GM12892 (cell line): ENCODE measurements around the gene NECTIN1.

ENCODE experiments used
- DNase-seq: peaks from one replicate; pipeline ENCODE4 v3.0.0; 2011; ENCODE audit not compliant: insufficient read length
- FAIRE-seq: peaks from 2 replicates; lab custom pipeline; 2011; peaks lifted over from hg19 to GRCh38; lab: Jason Lieb, UNC
- POLR2A ChIP-seq: IDR thresholded peaks from 2 replicates; pipeline ENCODE4 v1.6.1; 2011; ENCODE audit warnings: low read depth, low read length, control low read depth
- POLR2AphosphoS5 ChIP-seq: IDR thresholded peaks from 2 replicates; pipeline ENCODE4 v1.6.1; 2011; ENCODE audit warnings: low read depth, low read length, control low read depth
- TAF1 ChIP-seq: IDR thresholded peaks from 2 replicates; pipeline ENCODE4 v1.6.1; 2011; ENCODE audit warnings: low read depth, mild to moderate bottlenecking, control low read depth, low read length, borderline replicate concordance

Gene NECTIN1

DNA sequence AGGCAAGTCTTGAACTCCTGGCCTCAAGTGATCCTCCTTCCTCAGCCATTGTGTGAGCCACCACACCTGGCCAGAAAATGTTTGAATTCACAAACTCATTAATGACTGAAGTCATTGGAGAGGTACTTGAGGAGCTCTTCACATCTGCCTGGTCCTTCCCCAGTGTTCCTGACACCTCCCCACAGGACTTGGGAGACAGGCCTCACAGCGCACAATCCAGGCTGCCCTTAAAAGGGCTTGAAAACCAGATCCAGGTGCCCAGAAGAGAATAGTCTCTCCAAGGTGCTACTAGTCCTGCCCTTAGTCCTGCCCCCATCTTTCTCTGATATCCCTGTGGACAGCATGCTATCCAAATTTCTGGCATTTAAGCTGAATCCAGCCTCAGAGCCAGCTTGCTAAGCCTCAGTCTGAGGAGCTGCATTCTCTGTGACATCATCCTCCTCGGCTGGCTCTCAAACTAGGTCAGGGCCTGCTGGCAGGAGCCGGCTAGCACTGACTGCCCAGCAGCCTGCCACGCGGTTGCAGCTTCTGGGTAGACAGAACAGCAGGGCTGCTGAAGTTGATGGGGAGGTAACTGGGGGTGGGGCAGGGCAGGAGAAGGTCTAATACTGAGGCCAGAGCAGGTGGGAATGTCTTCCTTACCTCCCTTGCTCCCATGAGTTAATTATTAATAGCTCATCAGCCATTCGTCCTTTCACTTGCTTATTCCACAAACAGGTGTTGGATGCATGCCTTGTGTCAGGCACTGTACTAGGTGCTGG is 35.3 kb upstream of the NECTIN1 start:
- FAIRE-seq (no peak), DNase-seq (no peak)
- TF ChIP-seq TAF1 (no peak), POLR2A (no peak), POLR2AphosphoS5 (no peak)

DNA sequence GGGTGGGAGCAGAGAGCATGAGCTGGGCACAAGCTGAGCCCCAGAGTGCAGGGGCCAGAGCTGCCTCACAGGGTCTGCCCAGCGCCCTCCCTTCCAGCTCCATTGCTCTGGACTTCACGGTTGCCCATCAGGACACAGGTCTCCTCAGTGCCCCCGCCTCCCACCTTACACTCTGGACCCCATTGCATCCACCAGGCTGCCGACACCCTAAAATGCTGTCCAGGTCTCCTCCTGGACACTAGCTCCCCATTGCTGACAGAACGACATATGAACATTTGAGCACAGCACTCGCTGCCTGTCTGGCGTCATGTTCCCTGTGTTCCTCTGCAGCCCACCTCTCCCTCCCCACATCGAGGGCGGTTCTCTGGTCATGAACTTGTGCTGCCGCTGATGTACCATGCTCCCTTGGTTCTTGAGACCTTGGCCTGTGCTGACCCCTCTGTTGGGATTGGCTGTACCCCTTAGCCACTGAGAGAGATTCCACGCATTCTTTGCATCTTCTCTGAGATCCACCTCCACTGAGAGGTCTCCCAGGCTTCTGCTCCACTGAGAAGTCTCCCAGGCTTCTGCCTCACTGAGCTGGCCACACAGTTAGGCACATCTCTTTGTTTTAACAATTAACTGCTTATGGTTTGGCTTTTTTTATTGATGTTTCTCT is 34.2 kb upstream of the NECTIN1 start:
- DNase-seq (no peak), FAIRE-seq (no peak)
- TF ChIP-seq POLR2A (no peak), POLR2AphosphoS5 (no peak), TAF1 (no peak)

DNA sequence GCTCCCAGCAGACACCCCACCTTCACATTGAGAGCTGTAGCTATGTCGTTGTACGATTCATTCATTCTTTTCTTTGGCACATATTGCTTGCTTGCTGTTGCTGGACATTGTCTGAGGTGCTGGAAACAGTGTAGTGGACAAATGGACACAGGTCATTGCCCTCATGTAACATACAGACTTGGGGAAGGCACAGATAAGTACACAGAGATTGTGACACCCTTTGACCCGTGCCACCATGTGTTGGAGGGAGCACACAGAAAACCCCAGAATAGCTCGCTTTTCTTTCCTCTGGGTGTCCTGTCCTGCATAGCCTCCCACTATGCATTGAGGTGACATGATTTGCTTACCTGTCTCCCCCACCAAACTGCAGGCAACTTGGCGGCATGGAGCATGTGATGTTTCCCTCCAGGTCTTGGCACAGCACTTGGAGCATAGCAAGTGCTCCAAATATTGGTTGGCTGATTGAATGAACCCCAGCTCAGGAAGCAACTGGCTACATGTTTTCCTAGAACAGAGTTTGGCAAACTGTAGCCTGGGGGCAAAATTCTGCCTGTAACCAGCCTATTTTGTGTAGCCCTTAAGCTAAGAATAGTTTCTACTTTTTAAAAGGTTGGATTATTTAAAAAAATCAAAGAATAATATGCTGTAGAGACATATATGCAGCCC is 30.9 kb upstream of the NECTIN1 start:
- TF ChIP-seq POLR2A, result no peak
- TF ChIP-seq TAF1, result no peak
- no peak for TF ChIP-seq POLR2AphosphoS5
- DNase-seq (no peak), FAIRE-seq (no peak)

DNA sequence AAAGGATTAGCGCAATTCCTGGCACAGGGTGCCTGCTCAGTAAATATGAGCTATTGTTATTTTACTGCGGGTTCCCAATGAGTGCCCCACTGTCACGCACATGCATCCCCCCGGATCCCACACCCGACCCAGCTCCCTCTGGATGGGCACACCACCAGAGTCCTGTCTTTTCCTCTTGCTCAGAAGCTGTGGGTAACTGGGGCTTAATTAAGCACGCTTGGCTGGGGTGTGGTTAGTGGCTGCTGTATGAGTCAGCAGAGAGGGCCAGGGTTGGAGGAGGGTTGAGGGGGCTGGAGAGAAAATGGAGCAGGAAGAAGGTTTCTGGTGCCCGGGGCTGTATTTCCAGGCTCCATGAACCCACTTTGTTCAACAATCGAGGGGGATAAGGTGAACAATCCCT is 30.3 kb upstream of the NECTIN1 start:
- peak; percentile 58 for FAIRE-seq
- DNase-seq, result no peak
- TF ChIP-seq POLR2AphosphoS5, result no peak
- TF ChIP-seq POLR2A, result no peak
- TF ChIP-seq TAF1, result no peak

DNA sequence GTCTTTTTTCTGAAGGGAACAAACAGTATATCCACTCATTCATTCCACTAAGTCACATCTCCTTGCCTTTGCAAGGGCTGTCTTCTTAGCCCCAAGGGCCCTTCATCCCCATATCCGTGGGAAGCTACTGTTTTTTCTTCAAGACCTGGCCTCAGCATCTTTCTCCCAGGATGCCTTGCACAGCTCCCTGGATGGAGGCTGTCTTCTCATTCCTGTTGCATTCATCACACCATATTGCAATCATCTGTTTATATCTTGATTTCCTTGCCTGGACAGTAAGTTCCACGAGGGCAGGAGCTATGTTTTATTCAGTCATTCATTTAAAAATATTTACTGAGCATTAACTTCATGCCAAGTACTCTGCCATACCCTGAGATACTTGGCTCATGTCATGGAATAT is 29.3 kb upstream of the NECTIN1 start:
- TF ChIP-seq POLR2A, result no peak
- no peak for TF ChIP-seq POLR2AphosphoS5
- TF ChIP-seq TAF1, result no peak
- peak; percentile 24 for FAIRE-seq
- DNase-seq, result no peak

DNA sequence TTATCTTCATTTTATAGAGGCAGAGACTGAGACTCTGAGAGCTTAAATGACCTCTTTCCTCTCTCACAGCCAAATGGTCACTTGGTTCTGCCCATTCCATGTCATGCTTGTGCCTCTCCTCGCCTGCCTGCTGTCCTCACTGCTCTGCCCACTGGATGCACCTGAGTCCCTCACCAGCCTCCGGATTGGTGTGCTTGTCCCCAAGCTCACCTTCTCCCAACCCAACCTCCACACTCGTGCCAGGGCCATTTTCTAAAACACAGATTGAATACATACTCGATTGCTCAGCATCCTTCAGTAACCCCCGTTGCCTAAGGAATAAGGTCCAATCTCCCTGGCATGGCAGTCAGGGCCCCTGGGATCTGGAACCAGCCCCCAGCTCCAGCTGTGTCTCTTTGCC is 28.4 kb upstream of the NECTIN1 start:
- FAIRE-seq (peak; percentile 14), DNase-seq (no peak)
- TF ChIP-seq POLR2A, result no peak
- no peak for TF ChIP-seq TAF1
- TF ChIP-seq POLR2AphosphoS5, result no peak

DNA sequence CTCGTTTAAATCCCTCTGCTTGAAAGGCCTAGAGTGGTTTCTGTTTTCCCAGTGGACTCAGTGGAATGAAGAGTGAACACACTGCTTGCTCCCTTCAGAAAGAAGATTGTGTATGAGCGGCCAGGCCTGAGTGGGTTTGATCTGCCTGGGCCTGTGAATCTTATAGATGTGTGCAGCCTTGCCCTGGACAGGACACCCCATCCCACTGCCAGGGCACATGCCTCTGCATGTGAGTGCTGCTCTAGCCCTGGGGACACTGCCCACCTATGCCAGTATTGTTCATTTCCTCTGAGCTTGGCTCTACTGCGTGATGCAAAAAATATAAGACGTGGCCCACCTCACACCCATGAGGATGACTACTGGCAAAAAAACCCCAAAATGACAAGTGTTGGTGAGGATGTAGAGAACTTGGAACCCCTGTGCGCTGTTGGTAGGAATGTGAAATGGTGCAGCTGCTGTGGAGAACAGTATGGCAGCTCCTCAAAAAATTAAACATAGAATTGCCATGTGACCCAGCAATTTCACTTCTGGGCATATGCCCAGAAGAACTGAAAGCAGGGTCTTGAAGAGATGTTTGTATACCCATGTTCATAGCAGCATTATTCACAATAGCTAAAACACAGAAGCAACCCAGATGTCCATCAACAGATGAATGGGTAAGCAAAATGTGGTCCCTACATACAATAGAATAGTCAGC is 27.3 kb upstream of the NECTIN1 start:
- FAIRE-seq, result peak; percentile 57
- no peak for DNase-seq

DNA sequence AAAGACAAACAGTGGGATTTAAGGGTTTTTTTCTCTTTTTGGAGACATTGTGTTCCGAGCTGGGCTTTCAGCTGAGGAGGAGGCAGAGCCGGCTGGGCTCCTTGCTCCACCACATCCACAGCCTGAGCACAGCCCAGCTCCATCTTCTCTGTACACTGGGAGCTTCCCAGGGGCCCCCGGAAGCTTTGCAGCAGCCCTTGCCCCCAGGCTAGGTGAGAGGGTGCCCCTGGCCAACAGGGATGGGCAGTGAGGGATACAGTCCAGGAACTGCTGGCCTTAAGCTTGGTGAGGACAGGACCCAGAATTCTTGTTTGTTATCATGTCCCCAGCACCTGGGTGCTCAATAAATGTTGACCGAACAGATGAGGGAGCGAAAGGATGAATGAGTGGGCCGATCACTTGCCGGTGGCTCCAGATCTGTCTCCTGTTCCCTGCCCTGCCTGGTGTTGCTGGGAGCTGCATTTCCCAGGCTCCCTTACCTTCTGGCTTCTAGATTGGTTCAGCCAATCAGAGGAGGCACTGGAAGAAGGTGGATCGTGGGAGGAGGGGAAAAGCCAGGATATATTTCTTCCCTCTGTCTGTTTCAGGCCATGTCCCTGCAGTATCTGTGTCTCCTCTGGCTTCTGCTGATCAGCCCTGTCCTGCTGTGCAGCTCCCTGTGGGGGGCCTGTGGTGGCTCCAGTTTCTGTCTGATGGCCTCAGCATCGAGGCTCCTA is 26.5 kb upstream of the NECTIN1 start:
- FAIRE-seq (no peak), DNase-seq (no peak)
- no peak for TF ChIP-seq TAF1
- TF ChIP-seq POLR2AphosphoS5, result no peak
- no peak for TF ChIP-seq POLR2A

More for the DNA sequence above, 27.3 kb upstream of the NECTIN1 start:
- no peak for TF ChIP-seq POLR2A
- no peak for TF ChIP-seq POLR2AphosphoS5
- TF ChIP-seq TAF1, result no peak

DNA sequence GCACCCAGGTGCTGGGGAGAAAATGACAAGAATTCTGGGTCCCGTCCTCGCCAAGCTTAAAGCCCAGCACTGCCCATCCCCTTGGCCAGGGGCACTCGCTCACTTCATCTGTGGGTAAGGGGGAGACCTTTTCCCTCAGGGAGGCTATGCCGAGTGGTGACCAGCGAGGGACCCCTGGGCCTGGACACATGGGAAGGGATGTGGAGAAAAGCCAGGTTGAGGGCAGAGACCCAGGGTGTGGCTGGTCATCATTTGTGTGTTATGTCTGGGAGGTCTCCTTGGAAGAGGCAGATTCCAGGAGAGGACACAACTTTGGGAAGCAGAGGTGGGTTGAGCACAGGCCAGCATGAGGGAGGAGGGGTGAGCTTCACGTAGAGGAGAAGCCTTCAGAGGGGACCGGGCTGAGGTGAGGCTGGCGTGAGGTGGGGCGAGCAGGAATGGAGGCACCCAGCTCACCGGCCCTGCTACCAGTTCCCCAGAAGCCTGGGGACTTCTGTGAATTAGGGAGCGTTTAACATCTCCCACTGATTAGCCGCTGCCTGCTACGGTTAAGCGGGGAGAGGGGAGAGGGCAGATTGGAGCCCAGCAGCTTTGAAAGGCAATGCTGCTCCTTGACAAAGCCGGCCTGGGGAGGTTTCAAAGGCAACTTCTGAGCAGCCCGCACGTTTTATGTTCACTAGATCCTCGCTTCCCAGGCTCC is 25.8 kb upstream of the NECTIN1 start:
- TF ChIP-seq TAF1, result no peak
- no peak for TF ChIP-seq POLR2AphosphoS5
- TF ChIP-seq POLR2A, result no peak
- DNase-seq (no peak), FAIRE-seq (no peak)

DNA sequence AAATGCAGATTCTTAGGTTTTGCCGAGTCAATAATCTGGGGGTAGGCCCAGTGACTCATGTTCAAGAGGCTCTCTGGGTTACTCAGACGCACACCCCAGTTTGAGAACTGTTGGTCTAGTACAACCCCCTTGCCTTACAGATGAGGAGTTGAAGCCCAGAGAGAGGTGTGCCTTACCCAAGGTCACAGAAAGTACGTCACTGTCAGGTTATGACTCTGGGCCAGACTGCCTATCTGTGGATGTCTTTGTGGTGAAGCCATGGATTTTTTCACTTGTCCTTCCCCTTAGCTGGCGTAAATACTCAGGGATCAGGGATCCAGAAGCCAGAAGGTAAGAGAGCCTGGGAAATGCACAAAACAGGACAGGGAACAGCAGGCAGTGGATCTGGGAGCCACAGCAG is 25.2 kb upstream of the NECTIN1 start:
- TF ChIP-seq POLR2AphosphoS5 (no peak), TAF1 (no peak), POLR2A (no peak)
- no peak for DNase-seq
- peak; percentile 93 for FAIRE-seq
